T-helper 17 cell (primary cell): ENCODE measurements around the gene KNTC1. TPM values are rescaled to one million over a fixed set of nuclear protein-coding genes. Genes with fewer than 3 reads are reported as not detected.
"Not testable (repeated sequence)": the region's sequence is repeated elsewhere in the genome, so short reads cannot be mapped to it uniquely, and the experiment has no call there.

Source experiments
- ATAC-seq: fragments of 150-1000 bp; cut with Tn5 transposase; 2 replicates; pipeline ENCODE4 v1.10.0; 2021; ENCODE audit warnings: mild to moderate bottlenecking, moderate library complexity
- DNase-seq, 3 donors: peaks; one replicate each; pipeline versions ENCODE4 v3.0.0 to v3.0.0-alpha.2; 2020 to 2021
- H3K9me3 ChIP-seq: one replicate; pipeline ENCODE4 v1.7.0; 2013; ENCODE audit warnings: low read length, mild to moderate bottlenecking; ENCODE audit not compliant: control insufficient read depth, poor library complexity, severe bottlenecking
- H3K27ac Mint-ChIP-seq: one replicate; pipeline ENCODE4 v1.8.0; 2022; ENCODE audit warnings: mild to moderate bottlenecking, moderate library complexity, mixed read lengths
- H3K27me3 Mint-ChIP-seq: one replicate; pipeline ENCODE4 v1.8.0; 2022; ENCODE audit warnings: mixed read lengths
- H3K36me3 Mint-ChIP-seq: one replicate; pipeline ENCODE4 v1.8.0; 2022; ENCODE audit warnings: low read depth, mixed read lengths
- H3K4me1 Mint-ChIP-seq: one replicate; pipeline ENCODE4 v1.8.0; 2022; ENCODE audit warnings: mild to moderate bottlenecking, mixed read lengths
- H3K4me3 Mint-ChIP-seq: one replicate; pipeline ENCODE4 v1.8.0; 2022; ENCODE audit warnings: mild to moderate bottlenecking, moderate library complexity, mixed read lengths
- total RNA-seq, 4 donors: library from RNA in 2 of 4; stranded (reverse) in 2 of 4; gene quantifications; one replicate each; pipeline ENCODE4 v1.2.3 and lab custom pipeline; 2022 to 2026

Gene KNTC1
- total RNA-seq, 2 donors from 2014 or later: 24.1 to 25.1 TPM

DNA sequence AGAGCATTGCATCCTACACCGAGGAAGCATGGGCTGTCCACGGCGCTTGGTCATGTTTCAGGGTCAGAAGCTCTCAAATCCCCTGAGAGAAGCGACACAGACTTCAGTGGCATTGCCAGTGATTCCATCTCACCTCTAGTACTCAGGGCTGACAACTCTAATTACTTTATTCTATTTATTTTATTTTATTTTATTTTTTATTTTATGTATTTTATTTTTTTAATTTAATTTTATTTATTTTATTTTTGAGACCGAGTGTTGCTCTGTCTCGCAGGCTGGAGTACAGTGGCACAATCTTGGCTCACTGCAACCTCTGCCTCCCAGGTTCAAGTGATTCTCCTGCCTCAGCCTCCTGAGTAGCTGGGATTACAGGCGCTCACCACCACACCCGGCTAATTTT, 126.2 kb downstream of the KNTC1 start:
- H3K36me3 Mint-ChIP-seq, ATAC-seq, H3K27me3 Mint-ChIP-seq: not testable (repeated sequence)

DNA sequence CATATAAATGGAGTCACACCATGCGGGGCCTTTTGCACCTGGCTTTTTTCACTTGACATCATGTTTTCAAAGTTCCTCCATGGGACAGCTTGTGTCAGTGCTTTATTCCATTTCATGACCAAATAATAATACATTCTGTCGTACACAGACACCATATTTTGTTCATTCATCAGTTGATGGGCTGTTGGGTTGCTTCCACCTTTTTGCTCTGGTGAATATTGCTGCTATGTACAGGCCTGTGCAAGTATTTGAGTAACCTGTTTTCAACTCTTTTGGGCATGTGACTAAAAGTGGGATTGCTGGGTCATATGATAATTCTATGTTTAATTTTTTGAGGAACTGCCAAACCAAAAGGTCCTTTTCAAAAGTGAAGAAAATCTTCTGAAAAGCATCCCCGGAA, 129.2 kb downstream of the KNTC1 start:
- no peak for DNase-seq
- Mint-ChIP-seq H3K36me3 (no peaks in the 10 kb centered on the region), H3K4me1 (no peaks in the 10 kb centered on the region), H3K4me3 (no peak overlapping the region), H3K27ac (no peak overlapping the region), H3K27me3 (no peaks in the 10 kb centered on the region)
- ATAC-seq: no peak
- H3K9me3 ChIP-seq: no peaks in the 10 kb centered on the region

More for the DNA sequence above, 126.2 kb downstream of the KNTC1 start:
- not testable (repeated sequence) for H3K27ac Mint-ChIP-seq, H3K9me3 ChIP-seq, H3K4me3 Mint-ChIP-seq, DNase-seq, H3K4me1 Mint-ChIP-seq

DNA sequence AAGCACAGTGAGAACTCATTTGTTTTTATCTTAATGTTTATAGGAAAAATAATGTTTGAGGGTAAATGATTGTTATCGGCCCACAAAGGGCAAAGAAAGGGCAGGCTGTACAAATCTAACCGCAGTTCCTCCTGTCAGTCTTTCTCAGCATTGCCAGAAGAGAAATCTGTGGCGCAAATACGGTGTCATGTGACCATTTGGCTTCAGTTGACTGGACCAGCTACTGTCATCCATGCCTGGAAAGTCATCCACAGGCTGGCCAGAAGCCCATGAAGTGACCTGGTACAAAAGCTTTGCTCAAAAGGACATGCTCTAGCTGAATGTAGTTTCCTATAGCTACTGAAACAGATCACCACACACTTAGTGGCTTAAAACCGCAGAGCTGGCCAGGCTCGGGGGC, 132.5 kb downstream of the KNTC1 start:
- H3K36me3 Mint-ChIP-seq: no peaks in the 10 kb centered on the region
- no peak for ATAC-seq
- no peaks in the 10 kb centered on the region for H3K27me3 Mint-ChIP-seq
- no peak for DNase-seq
- H3K27ac Mint-ChIP-seq: no peak overlapping the region
- no peaks in the 10 kb centered on the region for H3K9me3 ChIP-seq
- no peak overlapping the region for H3K4me3 Mint-ChIP-seq
- no peaks in the 10 kb centered on the region for H3K4me1 Mint-ChIP-seq

DNA sequence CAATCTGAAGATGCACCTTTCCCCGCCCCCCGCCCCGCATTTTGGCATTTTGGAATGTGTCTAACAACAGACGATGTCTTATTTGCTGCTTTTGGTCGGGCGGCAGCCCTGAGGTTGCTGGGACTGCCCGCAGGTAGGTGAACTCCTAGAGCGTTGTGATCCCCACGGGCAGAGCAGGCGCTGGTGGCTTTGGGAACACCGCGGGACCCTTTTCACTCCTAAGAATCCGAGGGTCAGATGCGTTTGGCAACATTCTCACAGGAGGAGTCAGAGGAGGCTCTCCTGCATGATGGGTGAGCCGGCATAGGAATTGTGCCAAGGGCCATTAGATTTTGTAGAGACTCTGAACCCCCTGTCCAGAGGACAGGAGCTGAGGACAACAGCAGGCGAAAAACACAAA, 134.2 kb downstream of the KNTC1 start:
- DNase-seq: no peak
- H3K27ac Mint-ChIP-seq: no peak overlapping the region
- no peaks in the 10 kb centered on the region for H3K9me3 ChIP-seq
- peaks cover 2% of the 10 kb centered on the region for H3K4me1 Mint-ChIP-seq
- ATAC-seq: no peak
- no peaks in the 10 kb centered on the region for H3K27me3 Mint-ChIP-seq
- no peaks in the 10 kb centered on the region for H3K36me3 Mint-ChIP-seq
- no peak overlapping the region for H3K4me3 Mint-ChIP-seq

DNA sequence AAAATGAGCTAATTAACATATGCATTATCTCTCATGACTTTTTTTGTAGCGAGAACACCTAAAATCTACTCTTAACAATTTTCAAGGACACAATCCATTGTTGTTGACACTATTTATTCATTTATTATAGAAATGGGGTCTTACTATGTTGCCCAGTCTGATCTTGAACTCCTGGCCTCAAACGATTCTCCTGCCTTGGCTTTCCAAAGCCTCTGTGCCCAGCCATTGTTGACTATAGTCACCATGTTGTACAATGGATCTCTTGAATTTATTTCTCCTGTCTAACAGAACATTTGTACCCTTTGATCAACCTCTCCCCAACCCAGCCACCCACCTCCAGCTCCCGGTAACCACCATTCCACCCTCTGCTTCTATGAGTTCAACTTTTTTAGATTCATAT, 134.9 kb downstream of the KNTC1 start:
- no peak for ATAC-seq
- H3K4me3 Mint-ChIP-seq: no peak overlapping the region
- no peak overlapping the region for H3K27ac Mint-ChIP-seq
- H3K36me3 Mint-ChIP-seq: no peaks in the 10 kb centered on the region
- H3K4me1 Mint-ChIP-seq: peaks cover 2% of the 10 kb centered on the region
- no peaks in the 10 kb centered on the region for H3K9me3 ChIP-seq
- DNase-seq: no peak
- no peaks in the 10 kb centered on the region for H3K27me3 Mint-ChIP-seq

DNA sequence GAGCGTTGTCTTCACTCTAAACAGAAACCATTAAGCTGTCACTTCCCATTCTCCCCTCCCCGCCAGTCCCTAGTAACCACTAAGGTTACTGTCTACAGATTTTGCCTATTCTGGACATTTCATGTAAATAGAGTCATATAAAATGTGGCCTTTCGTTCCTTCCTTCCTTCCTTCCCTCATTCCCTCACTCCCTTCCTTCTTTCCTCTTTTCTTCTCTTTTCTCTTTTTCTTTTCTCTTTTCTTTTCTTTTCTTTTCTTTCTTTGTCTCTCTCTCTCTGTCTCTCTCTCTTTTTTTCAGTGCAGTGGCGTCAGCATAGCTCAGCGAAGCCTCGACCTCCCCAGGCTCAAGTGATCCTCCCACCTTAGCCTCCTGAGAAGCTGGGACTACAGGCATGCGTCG, 138.3 kb downstream of the KNTC1 start:
- Mint-ChIP-seq H3K36me3 (no peaks in the 10 kb centered on the region), H3K27me3 (no peaks in the 10 kb centered on the region), H3K4me3 (no peak overlapping the region), H3K27ac (no peak overlapping the region), H3K4me1 (peaks cover 2% of the 10 kb centered on the region)
- ATAC-seq: no peak
- DNase-seq: no peak
- H3K9me3 ChIP-seq: no peaks in the 10 kb centered on the region

DNA sequence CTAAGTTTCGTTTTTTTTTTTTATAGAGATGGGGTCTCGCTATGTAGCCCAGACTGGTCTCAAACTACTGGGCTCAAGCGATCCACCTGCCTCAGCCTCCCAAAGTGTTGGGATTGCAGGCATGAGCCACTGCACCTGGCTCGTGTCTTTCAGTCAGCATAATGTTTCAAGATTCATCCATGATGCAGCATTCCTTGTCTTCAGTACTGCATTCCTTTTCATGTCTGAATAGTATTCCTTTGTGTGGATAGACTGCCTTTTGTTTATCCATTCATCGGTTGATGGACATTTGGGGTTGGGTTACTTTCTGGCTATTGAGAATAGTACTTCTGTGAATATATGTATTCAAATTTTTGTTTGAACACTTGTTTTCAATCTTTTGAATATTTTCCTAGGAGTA, 138.7 kb downstream of the KNTC1 start:
- DNase-seq: no peak
- no peaks in the 10 kb centered on the region for H3K36me3 Mint-ChIP-seq
- peaks cover 2% of the 10 kb centered on the region for H3K4me1 Mint-ChIP-seq
- no peaks in the 10 kb centered on the region for H3K27me3 Mint-ChIP-seq
- no peak overlapping the region for H3K4me3 Mint-ChIP-seq
- ATAC-seq: no peak
- H3K27ac Mint-ChIP-seq: no peak overlapping the region
- no peaks in the 10 kb centered on the region for H3K9me3 ChIP-seq

DNA sequence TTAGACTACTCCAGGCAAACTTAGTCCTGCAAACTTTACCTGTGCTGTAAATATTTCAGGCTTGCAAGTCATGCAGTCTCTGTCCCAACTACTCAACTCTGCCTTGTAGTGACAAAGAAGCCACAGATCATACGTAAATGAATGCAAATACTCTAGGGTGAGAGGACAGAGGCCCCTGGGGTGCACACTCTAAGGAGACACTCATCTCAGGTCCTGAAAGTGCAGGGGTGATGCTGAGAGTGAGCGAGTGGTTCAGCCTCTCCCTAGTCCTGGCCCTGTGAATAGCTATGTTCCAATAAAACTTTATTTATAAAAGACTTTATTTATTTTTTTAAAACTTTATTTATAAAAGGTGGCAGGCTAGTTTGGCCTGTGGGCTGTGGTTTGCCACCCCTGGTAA, 141.2 kb downstream of the KNTC1 start:
- ATAC-seq (no peak), DNase-seq (no peak)
- no peaks in the 10 kb centered on the region for H3K27me3 Mint-ChIP-seq
- no peak overlapping the region for H3K4me3 Mint-ChIP-seq
- H3K27ac Mint-ChIP-seq: no peak overlapping the region
- H3K9me3 ChIP-seq: no peaks in the 10 kb centered on the region
- peaks cover 2% of the 10 kb centered on the region for H3K4me1 Mint-ChIP-seq
- H3K36me3 Mint-ChIP-seq: no peaks in the 10 kb centered on the region

DNA sequence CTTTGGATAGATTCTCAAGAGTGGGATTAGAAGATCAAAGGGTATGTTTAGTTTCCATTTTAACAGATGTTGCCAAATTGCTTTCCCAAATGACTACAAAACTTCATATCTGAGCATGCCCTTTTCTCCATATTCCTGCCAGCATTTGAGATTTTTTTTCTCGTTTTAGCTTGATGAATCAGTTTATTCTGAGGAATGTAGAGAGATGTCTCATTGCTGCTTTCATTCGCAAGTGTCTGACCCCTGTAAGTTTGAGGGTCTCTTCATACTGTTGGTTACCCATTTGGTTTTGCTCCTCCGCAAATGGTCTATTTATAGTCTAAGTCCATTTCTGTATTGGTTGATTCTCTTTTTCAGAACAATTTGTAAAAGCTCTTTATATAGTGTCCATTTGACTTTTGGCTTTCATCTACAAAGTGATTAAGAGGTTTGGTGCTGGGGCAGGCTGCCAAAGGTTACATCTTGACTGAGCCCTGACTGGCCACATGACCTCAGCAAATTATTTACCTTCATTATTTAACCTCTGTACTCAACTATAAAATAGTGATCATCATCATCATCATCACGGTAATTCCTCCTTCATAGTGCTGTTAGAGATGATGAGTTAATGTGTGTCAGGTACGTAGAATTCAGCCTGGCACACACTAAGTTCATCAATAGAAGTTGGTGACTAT, 142.5 kb downstream of the KNTC1 start:
- peaks cover 5% of the 10 kb centered on the region for H3K27me3 Mint-ChIP-seq
- no peak overlapping the region for H3K4me3 Mint-ChIP-seq
- no peak overlapping the region for H3K27ac Mint-ChIP-seq
- DNase-seq: no peak
- no peak for ATAC-seq
- H3K4me1 Mint-ChIP-seq: peaks cover 2% of the 10 kb centered on the region
- H3K9me3 ChIP-seq: no peaks in the 10 kb centered on the region
- no peaks in the 10 kb centered on the region for H3K36me3 Mint-ChIP-seq

DNA sequence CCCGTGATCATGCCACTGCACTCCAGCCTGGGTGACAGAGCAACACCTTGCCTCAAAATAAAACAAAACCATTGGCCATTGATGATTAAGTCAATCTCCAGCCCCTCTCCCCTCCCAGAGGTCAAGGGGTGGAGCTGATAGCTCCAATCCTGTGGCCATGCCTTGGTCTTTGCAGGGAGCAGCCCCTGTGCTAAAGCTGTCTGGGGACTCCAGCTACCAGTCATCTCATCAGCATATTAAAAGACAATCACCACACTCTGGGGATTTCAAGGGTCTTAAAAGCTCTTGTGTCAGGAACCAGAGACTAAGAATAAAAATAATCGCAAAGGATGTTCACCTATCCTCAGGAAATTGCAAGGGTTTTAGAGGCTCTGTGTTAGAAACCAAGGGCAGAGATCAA, 145.5 kb downstream of the KNTC1 start:
- Mint-ChIP-seq H3K36me3 (peaks cover 2% of the 10 kb centered on the region), H3K27ac (no peak overlapping the region), H3K4me3 (no peak overlapping the region), H3K27me3 (peaks cover 26% of the 10 kb centered on the region), H3K4me1 (no peaks in the 10 kb centered on the region)
- ATAC-seq: no peak
- DNase-seq: no peak
- no peaks in the 10 kb centered on the region for H3K9me3 ChIP-seq

Other genes with a start within 250 kb of the KNTC1 start
- gene CLIP1, start 104.6 kb upstream of the KNTC1 start, total RNA-seq: 10 to 100 TPM; 72.4 to 81.1 TPM
- 10 to 100 TPM; 53.0 to 60.3 TPM for gene ZCCHC8, start 26.3 kb upstream of the KNTC1 start, total RNA-seq
- 100 to 1,000 TPM; 292 to 297 TPM for gene RSRC2, start 313 bp upstream of the KNTC1 start, total RNA-seq
- under 1 TPM in 1 of 2 donors, not detected in 1; 0.99 TPM for gene HCAR2, start 176.1 kb downstream of the KNTC1 start, total RNA-seq
- 1 to 10 TPM in 1 of 2 donors, under 1 TPM in 1; 0.39 to 1.3 TPM for gene HCAR3, start 189.6 kb downstream of the KNTC1 start, total RNA-seq
- not detected for gene HCAR1, start 203.6 kb downstream of the KNTC1 start, total RNA-seq
- 10 to 100 TPM; 35.5 to 37.3 TPM for gene DENR, start 225.6 kb downstream of the KNTC1 start, total RNA-seq
- under 1 TPM; 0.35 to 0.63 TPM for gene CCDC62, start 247.3 kb downstream of the KNTC1 start, total RNA-seq